K562 (cell line): ENCODE data around the gene CABP7. TPM values are rescaled to one million over a fixed set of nuclear protein-coding genes. Genes with fewer than 3 reads are reported as not detected.

Experiments used
- ATAC-seq: fragments of 200-7000 bp; cut with Tn5 transposase; 3 replicates; pipeline ENCODE4 v1.9.1; 2020; ENCODE audit warnings: moderate library complexity
- BruUV-seq: library from RNA; stranded (reverse); fragments of 400-500 nt; replicated peaks from 2 replicates; lab custom pipeline; 2021; lab: Mats Ljungman, UMichigan
- CTCF ChIA-PET: fragments of 300-600 bp; formaldehyde crosslinking; extraction: SDS; loops from one replicate; lab custom pipeline; 2021; ENCODE audit warnings: low intra/inter-chr PET ratio; lab: Yijun Ruan, JAX
- POLR2A ChIA-PET: fragments of 300-600, 350-650 bp; sonication (Branson Sonifier 250); formaldehyde crosslinking; extraction: SDS; loops from one replicate; lab custom pipeline; 2021; ENCODE audit warnings: antibody characterized with exemption, inconsistent platforms; lab: Yijun Ruan, JAX
- DNase-seq, 4 experiments: peaks; one replicate each; pipeline versions ENCODE4 v3.0.0 to v3.0.0-alpha.2; 2011 to 2018; ENCODE audit warnings: low spot score in 3 of 4, mixed read lengths in 3 of 4; ENCODE audit errors: extremely low read depth in 1 of 4
- FAIRE-seq: peaks from 2 replicates; lab custom pipeline; 2011; peaks lifted over from hg19 to GRCh38; lab: Jason Lieb, UNC
- H2AFZ ChIP-seq: 2 replicates; pipeline ENCODE4 v1.6.0; 2011; ENCODE audit warnings: low read depth, low read length, control low read depth, inconsistent platforms
- H3K27ac ChIP-seq: fragments of 200-600 bp; 3 replicates; pipeline ENCODE4 v1.8.0; 2011; ENCODE audit warnings: low read depth, mild to moderate bottlenecking, control low read depth, inconsistent platforms, low read length, moderate library complexity, mixed read lengths; ENCODE audit errors: extremely low read depth
- H3K27me3 ChIP-seq, 2 experiments: fragments of 300-600 bp in 1 of 2; 2 replicates in 1 of 2; 3 replicates in 1 of 2; pipeline versions ENCODE4 v1.6.0 to v1.8.0; 2011; ENCODE audit warnings: inconsistent platforms in 2 of 2, low read length in 2 of 2, mild to moderate bottlenecking in 1 of 2, mixed read lengths in 1 of 2, moderate library complexity in 1 of 2; ENCODE audit not compliant: control insufficient read depth in 2 of 2, insufficient read depth in 2 of 2
- H3K36me3 ChIP-seq: fragments of 300-600 bp; 3 replicates; pipeline ENCODE4 v1.8.0; 2011; ENCODE audit warnings: mild to moderate bottlenecking, low read length, inconsistent platforms; ENCODE audit not compliant: control insufficient read depth, insufficient read depth
- H3K4me1 ChIP-seq, 2 experiments: fragments of 200-600 bp in 1 of 2; replicated peaks in 1 of 2; 2 replicates in 1 of 2; 3 replicates in 1 of 2; pipeline versions ENCODE4 v1.5.1 to v1.8.0; 2011; ENCODE audit warnings: inconsistent platforms in 2 of 2, low read length in 2 of 2, mild to moderate bottlenecking in 1 of 2, mixed read lengths in 1 of 2, moderate library complexity in 1 of 2; ENCODE audit not compliant: control insufficient read depth in 2 of 2, insufficient read depth in 2 of 2
- H3K4me2 ChIP-seq: 2 replicates; pipeline ENCODE4 v1.6.1; 2011; ENCODE audit warnings: low read length, control low read depth, inconsistent platforms, mixed read lengths; ENCODE audit not compliant: insufficient read depth
- H3K4me3 ChIP-seq: fragments of 200-600 bp; sonication (generic), shearing (Covaris generic); 2 replicates; pipeline ENCODE4 v1.5.1; 2016; ENCODE audit warnings: control low read depth, inconsistent platforms
- H3K79me2 ChIP-seq: fragments of 200-600 bp; 3 replicates; pipeline ENCODE4 v1.8.0; 2011; ENCODE audit warnings: low read length, inconsistent platforms; ENCODE audit not compliant: control insufficient read depth, insufficient read depth
- H3K9ac ChIP-seq, 2 experiments: 2 replicates each; pipeline versions ENCODE4 v1.6.0 to v1.6.1; 2011; ENCODE audit warnings: low read depth in 2 of 2, low read length in 2 of 2, control low read depth in 1 of 2, inconsistent platforms in 1 of 2, mild to moderate bottlenecking in 1 of 2, mixed read lengths in 1 of 2; ENCODE audit not compliant: insufficient read depth in 1 of 2
- H3K9me1 ChIP-seq: one replicate; pipeline ENCODE4 v1.6.0; 2011; ENCODE audit warnings: inconsistent platforms, mild to moderate bottlenecking, low read length, moderate library complexity; ENCODE audit not compliant: control insufficient read depth, insufficient read depth
- H3K9me3 ChIP-seq: replicated peaks from 2 replicates; pipeline ENCODE4 v1.5.1; 2011; ENCODE audit warnings: low read depth, low read length, inconsistent platforms; ENCODE audit not compliant: control insufficient read depth, insufficient read depth
- H4K20me1 ChIP-seq: replicated peaks from 2 replicates; pipeline ENCODE4 v1.6.1; 2011; ENCODE audit warnings: low read length, inconsistent platforms, mixed read lengths; ENCODE audit not compliant: control insufficient read depth, insufficient read depth
- ARID4B ChIP-seq: sonication (generic); formaldehyde crosslinking; IDR thresholded peaks from 2 replicates; pipeline ENCODE4 v1.8.0; 2022; ENCODE audit warnings: mild to moderate bottlenecking, missing genetic modification reagents
- CHD1 ChIP-seq: fragments of 200-600 bp; sonication (generic); IDR thresholded peaks from one replicate; pipeline ENCODE4 v1.6.1; 2012; ENCODE audit warnings: mild to moderate bottlenecking, moderate library complexity, low read length, inconsistent platforms
- CLOCK ChIP-seq: fragments of 250-450 bp; sonication (Bioruptor Pico); IDR thresholded peaks from 2 replicates; pipeline ENCODE4 v1.4.0; 2020; ENCODE audit warnings: mild to moderate bottlenecking, moderate library complexity, borderline replicate concordance
- GATA2 ChIP-seq: sonication (generic); formaldehyde crosslinking; IDR thresholded peaks from 2 replicates; pipeline ENCODE4 v1.4.0; 2020; ENCODE audit warnings: mild to moderate bottlenecking, missing genetic modification reagents
- HINFP ChIP-seq: fragments of 450-650 bp; conservative IDR thresholded peaks from 2 replicates; pipeline ENCODE4 v1.6.1; 2016; ENCODE audit warnings: missing genetic modification characterization, low read depth, mild to moderate bottlenecking, control low read depth, missing compliant biosample characterization
- MBD1 ChIP-seq: fragments of 250-450 bp; sonication (Bioruptor Pico); IDR thresholded peaks from 2 replicates; pipeline ENCODE4 v1.8.0; 2022; ENCODE audit warnings: inconsistent platforms
- NCOR1 ChIP-seq: fragments of 450-650 bp; IDR thresholded peaks from 2 replicates; pipeline ENCODE4 v1.6.1; 2016; ENCODE audit warnings: mild to moderate bottlenecking, moderate library complexity
- TGIF2 ChIP-seq: sonication (generic); formaldehyde crosslinking; IDR thresholded peaks from 2 replicates; pipeline ENCODE4 v1.8.1; 2022; ENCODE audit warnings: mild to moderate bottlenecking, missing genetic modification reagents, moderate library complexity
- XRCC5 ChIP-seq: fragments of 200-400 bp; formaldehyde crosslinking; IDR thresholded peaks from 2 replicates; pipeline ENCODE4 v1.6.1; 2017; ENCODE audit warnings: low read depth, mild to moderate bottlenecking, low read length
- ZC3H11A ChIP-seq: IDR thresholded peaks from 2 replicates; pipeline ENCODE4 v1.6.1; 2012; ENCODE audit warnings: low read depth, low read length, improper control_type of control experiment
- WGBS: fragments of 100-300 bp; shearing (Covaris generic); methylation state at CpG from one replicate; pipeline ENCODE4 v1.1.6; 2016; ENCODE audit warnings: low coverage, mixed read lengths; ENCODE audit not compliant: insufficient coverage; ENCODE audit errors: missing lambda C conversion rate; 5-methylcytosine and 5-hydroxymethylcytosine counted together
- in situ Hi-C: fragments of 300-500 bp; cut with MboI; formaldehyde crosslinking; loops from 4 replicates; pipeline ENCODE4 v1.15.0; 2018; ENCODE audit warnings: inconsistent platforms, mixed read lengths
- intact Hi-C: fragments of 100-400 bp; cut with micrococcal nuclease; formaldehyde crosslinking; loops from 2 replicates; pipeline ENCODE4 v1.14.2; 2022
- polyA plus RNA-seq, 8 experiments: library from polyadenylated mRNA; depleted of rRNA in 4 of 8; stranded (reverse) in 5 of 8; unstranded in 3 of 8; fragments of >200 nt; fragmentation: Nextera tagmentation in 2 of 8; fragmentation: Illumina TruSeq in 1 of 8; extraction: Ambion mirVana in 2 of 8; extraction: Trizol in 1 of 8; gene quantifications; 2 replicates each; pipeline versions ENCODE4 v1.2.1 to v1.2.3, GENCODE V29; 2011 to 2014; ENCODE audit warnings: inconsistent platforms in 1 of 8, missing spikeins in 1 of 8
- total RNA-seq, 7 experiments: library from RNA; depleted of rRNA in 6 of 7; stranded (reverse); fragments of >200 nt in 6 of 7; fragmentation: Illumina TruSeq in 2 of 7; extraction: Trizol in 2 of 7; gene quantifications; 2 replicates each; pipeline versions ENCODE4 v1.2.1 to v1.2.3, GENCODE V29; 2011 to 2021; ENCODE audit warnings: low replicate concordance in 1 of 7

CABP7 gene
- total and polyA plus RNA-seq, 9 of the 15 experiments (the other 6 are each of a cell fraction or from before 2014, with no cell fraction given), result not detected

- TF ChIP-seq ARID4B (CRISPR knock-in tag) (no peak), NCOR1 (no peak), GATA2 (CRISPR knock-in tag) (no peak)
These were observed 15.0 kb downstream of the CABP7 start (continued) for GRCh38 chr22:29734838-29735237.

- H3K36me3 ChIP-seq, result no peaks in the 10 kb centered on the region
- DNase-seq (no peak), ATAC-seq (no peak), FAIRE-seq (no peak)
- intact Hi-C loops (no loop called here), in situ Hi-C loops (no loop called here)
- WGBS, result 20% methylated on average over 1 of the region's 1 CpG
- H2AFZ ChIP-seq, result no peak overlapping the region
- ChIA-PET CTCF (no interaction called here), POLR2A (no interaction called here)
- no peaks in the 10 kb centered on the region for H3K9me3 ChIP-seq
- H3K79me2 ChIP-seq, result no peaks in the 10 kb centered on the region
- H3K9me1 ChIP-seq, result no peaks in the 10 kb centered on the region
- no peak overlapping the region for H3K4me2 ChIP-seq
- H3K4me1 ChIP-seq, result peaks cover 5 to 34% of the 10 kb centered on the region in 2 experiments; a peak in 4 of 5 replicates
- BruUV-seq, result no TSS peak
- no peaks in the 10 kb centered on the region for H3K27me3 ChIP-seq
- H3K27ac ChIP-seq, result no peak overlapping the region
- 0 out of 4 replicates have a peak overlapping the region, but pooled peaks of 1 of the 2 experiments have one; percentile 13 for H3K9ac ChIP-seq
- H4K20me1 ChIP-seq, result no peaks in the 10 kb centered on the region
- no peak overlapping the region for H3K4me3 ChIP-seq
- TF ChIP-seq MBD1 (CRISPR knock-in tag) (no peak), TGIF2 (CRISPR knock-in tag) (no peak), CLOCK (CRISPR knock-in tag) (no peak), HINFP (tag) (no peak), ZC3H11A (no peak), XRCC5 (no peak), CHD1 (no peak)
These were observed 15.6 kb downstream of the CABP7 start for GRCh38 chr22:29735416-29735815.
